HG03469 (cell line): Measurements from ENCODE around the gene ADGRB2.
A peak's percentile ranks its signal among the peaks of the same experiment; 100 is the strongest.

Experiments used
- ATAC-seq: cut with Tn5 transposase; IDR thresholded peaks from one replicate; pipeline ENCODE4 v1.9.1; 2021; ENCODE audit warnings: mild to moderate bottlenecking, moderate library complexity, moderate number of reproducible peaks; ENCODE audit not compliant: unreplicated experiment

ADGRB2 gene

GRCh38 chr1:31795096-31795675, 31.0 kb upstream of the ADGRB2 start:
- ATAC-seq, result no peak

GRCh38 chr1:31793586-31794285, 29.6 kb upstream of the ADGRB2 start:
- no peak for ATAC-seq

GRCh38 chr1:31793086-31793485, 28.9 kb upstream of the ADGRB2 start:
- ATAC-seq, result no peak

GRCh38 chr1:31792541-31792940, 28.4 kb upstream of the ADGRB2 start:
- ATAC-seq, result no peak

- ATAC-seq, result no peak
Measured at GRCh38 chr1:31792116-31792515, 28.0 kb upstream of the ADGRB2 start.

- ATAC-seq, result no peak
Measured at GRCh38 chr1:31791131-31791858, 27.2 kb upstream of the ADGRB2 start.

GRCh38 chr1:31790641-31791091, 26.5 kb upstream of the ADGRB2 start:
- no peak for ATAC-seq

- ATAC-seq, result no peak
Measured at GRCh38 chr1:31790140-31790539, 26.0 kb upstream of the ADGRB2 start.

GRCh38 chr1:31789259-31790065, 25.3 kb upstream of the ADGRB2 start:
- no peak for ATAC-seq

GRCh38 chr1:31788825-31789256, 24.7 kb upstream of the ADGRB2 start:
- no peak for ATAC-seq

- ATAC-seq, result peak; percentile 48
Measured at GRCh38 chr1:31788138-31788824, 24.1 kb upstream of the ADGRB2 start.

GRCh38 chr1:31787786-31788137, 23.6 kb upstream of the ADGRB2 start:
- ATAC-seq, result no peak

- no peak for ATAC-seq
Measured at GRCh38 chr1:31787261-31787660, 23.1 kb upstream of the ADGRB2 start.

- ATAC-seq, result no peak
Measured at GRCh38 chr1:31786366-31787060, 22.4 kb upstream of the ADGRB2 start.

- no peak for ATAC-seq
Measured at GRCh38 chr1:31785947-31786290, 21.8 kb upstream of the ADGRB2 start.

- no peak for ATAC-seq
Measured at GRCh38 chr1:31785020-31785946, 21.1 kb upstream of the ADGRB2 start.

- no peak for ATAC-seq
Measured at GRCh38 chr1:31784356-31785019, 20.3 kb upstream of the ADGRB2 start.

GRCh38 chr1:31783846-31784245, 19.7 kb upstream of the ADGRB2 start:
- no peak for ATAC-seq
